ENCODE measurements around the gene PCMT1.
"Not testable (repeated sequence)": the region's sequence is repeated elsewhere in the genome, so short reads cannot be mapped to it uniquely, and the experiment has no call there.

Gene PCMT1

GRCh38 chr6:149725785-149726184, 23.8 kb upstream of the PCMT1 start:
- WGBS (ENCODE audit: insufficient coverage, insufficient read length) = no CpG with 5 or more reads among the region's 3 CpGs
- H3K9me3 ChIP-seq (ENCODE audit: control insufficient read depth, insufficient read depth, low read length) = no peaks in the 10 kb centered on the region
- peaks cover 13% of the 10 kb centered on the region for H3K36me3 ChIP-seq (ENCODE audit: control insufficient read depth, insufficient read depth, low read length)
- no peak overlapping the region for H3K27ac ChIP-seq (ENCODE audit: low read length)
- H3K4me3 ChIP-seq (ENCODE audit: low read length) = no peak overlapping the region
- DNase-seq (ENCODE audit: low read depth, low spot score) = no peak
- H3K27me3 ChIP-seq (ENCODE audit: control insufficient read depth, insufficient read depth, low read length) = no peaks in the 10 kb centered on the region
- H3K4me1 ChIP-seq (ENCODE audit: control insufficient read depth, insufficient read depth, low read length) = no peaks in the 10 kb centered on the region

- no peak for DNase-seq (ENCODE audit: low read depth, low spot score)
- H3K36me3 ChIP-seq (ENCODE audit: control insufficient read depth, insufficient read depth, low read length) = peaks cover 16% of the 10 kb centered on the region
These were observed 21.6 kb upstream of the PCMT1 start for GRCh38 chr6:149727793-149728498.

GRCh38 chr6:149728499-149729234, 20.9 kb upstream of the PCMT1 start:
- peaks cover 16% of the 10 kb centered on the region for H3K36me3 ChIP-seq (ENCODE audit: control insufficient read depth, insufficient read depth, low read length)
- no CpG with 5 or more reads among the region's 5 CpGs for WGBS (ENCODE audit: insufficient coverage, insufficient read length)
- no peak overlapping the region for H3K27ac ChIP-seq (ENCODE audit: low read length)
- no peaks in the 10 kb centered on the region for H3K27me3 ChIP-seq (ENCODE audit: control insufficient read depth, insufficient read depth, low read length)
- DNase-seq (ENCODE audit: low read depth, low spot score) = no peak
- H3K9me3 ChIP-seq (ENCODE audit: control insufficient read depth, insufficient read depth, low read length) = no peaks in the 10 kb centered on the region
- no peaks in the 10 kb centered on the region for H3K4me1 ChIP-seq (ENCODE audit: control insufficient read depth, insufficient read depth, low read length)
- no peak overlapping the region for H3K4me3 ChIP-seq (ENCODE audit: low read length)

More at GRCh38 chr6:149727793-149728498, 21.6 kb upstream of the PCMT1 start:
- Histone ChIP-seq H3K27ac (ENCODE audit: low read length) (no peak overlapping the region), H3K4me3 (ENCODE audit: low read length) (no peak overlapping the region), H3K9me3 (ENCODE audit: control insufficient read depth, insufficient read depth, low read length) (no peaks in the 10 kb centered on the region), H3K4me1 (ENCODE audit: control insufficient read depth, insufficient read depth, low read length) (no peaks in the 10 kb centered on the region), H3K27me3 (ENCODE audit: control insufficient read depth, insufficient read depth, low read length) (no peaks in the 10 kb centered on the region)
- WGBS (ENCODE audit: insufficient coverage, insufficient read length) = no CpG with 5 or more reads among the region's 4 CpGs

GRCh38 chr6:149729824-149730223, 19.7 kb upstream of the PCMT1 start:
- no peak overlapping the region for H3K4me3 ChIP-seq (ENCODE audit: low read length)
- H3K9me3 ChIP-seq (ENCODE audit: control insufficient read depth, insufficient read depth, low read length) = no peaks in the 10 kb centered on the region
- no peaks in the 10 kb centered on the region for H3K4me1 ChIP-seq (ENCODE audit: control insufficient read depth, insufficient read depth, low read length)
- H3K27me3 ChIP-seq (ENCODE audit: control insufficient read depth, insufficient read depth, low read length) = no peaks in the 10 kb centered on the region
- peaks cover 17% of the 10 kb centered on the region for H3K36me3 ChIP-seq (ENCODE audit: control insufficient read depth, insufficient read depth, low read length)
- no CpG with 5 or more reads among the region's 8 CpGs for WGBS (ENCODE audit: insufficient coverage, insufficient read length)
- H3K27ac ChIP-seq (ENCODE audit: low read length) = no peak overlapping the region
- DNase-seq (ENCODE audit: low read depth, low spot score) = no peak

GRCh38 chr6:149733089-149733720, 16.3 kb upstream of the PCMT1 start:
- no CpG with 5 or more reads among the region's 2 CpGs for WGBS (ENCODE audit: insufficient coverage, insufficient read length)
- no peaks in the 10 kb centered on the region for H3K9me3 ChIP-seq (ENCODE audit: control insufficient read depth, insufficient read depth, low read length)

GRCh38 chr6:149734915-149735314, 14.6 kb upstream of the PCMT1 start:
- H3K36me3 ChIP-seq (ENCODE audit: control insufficient read depth, insufficient read depth, low read length) = peaks cover 20% of the 10 kb centered on the region; the same call in 1 of the 2 replicates
- WGBS (ENCODE audit: insufficient coverage, insufficient read length) = no CpG with 5 or more reads among the region's 1 CpG

More at GRCh38 chr6:149733089-149733720, 16.3 kb upstream of the PCMT1 start:
- DNase-seq (ENCODE audit: low read depth, low spot score) = no peak
- peaks cover 25% of the 10 kb centered on the region for H3K36me3 ChIP-seq (ENCODE audit: control insufficient read depth, insufficient read depth, low read length)
- H3K4me1 ChIP-seq (ENCODE audit: control insufficient read depth, insufficient read depth, low read length) = no peaks in the 10 kb centered on the region
- H3K27ac ChIP-seq (ENCODE audit: low read length) = no peak overlapping the region
- no peak overlapping the region for H3K4me3 ChIP-seq (ENCODE audit: low read length)
- H3K27me3 ChIP-seq (ENCODE audit: control insufficient read depth, insufficient read depth, low read length) = no peaks in the 10 kb centered on the region

GRCh38 chr6:149745252-149745651, 4.3 kb upstream of the PCMT1 start:
- no CpG with 5 or more reads among the region's 10 CpGs for WGBS (ENCODE audit: insufficient coverage, insufficient read length)
- not testable (repeated sequence) for H3K9me3 ChIP-seq (ENCODE audit: control insufficient read depth, insufficient read depth, low read length); H3K27me3 ChIP-seq (ENCODE audit: control insufficient read depth, insufficient read depth, low read length); H3K4me1 ChIP-seq (ENCODE audit: control insufficient read depth, insufficient read depth, low read length); H3K27ac ChIP-seq (ENCODE audit: low read length); H3K4me3 ChIP-seq (ENCODE audit: low read length); DNase-seq (ENCODE audit: low read depth, low spot score)
- H3K36me3 ChIP-seq (ENCODE audit: control insufficient read depth, insufficient read depth, low read length) = peaks cover 11% of the 10 kb centered on the region; the same call in 1 of the 2 replicates

More at GRCh38 chr6:149734915-149735314, 14.6 kb upstream of the PCMT1 start:
- Histone ChIP-seq H3K4me1 (ENCODE audit: control insufficient read depth, insufficient read depth, low read length) (no peaks in the 10 kb centered on the region), H3K27ac (ENCODE audit: low read length) (no peak overlapping the region), H3K9me3 (ENCODE audit: control insufficient read depth, insufficient read depth, low read length) (no peaks in the 10 kb centered on the region), H3K27me3 (ENCODE audit: control insufficient read depth, insufficient read depth, low read length) (no peaks in the 10 kb centered on the region), H3K4me3 (ENCODE audit: low read length) (no peak overlapping the region)
- DNase-seq (ENCODE audit: low read depth, low spot score) = no peak

GRCh38 chr6:149746147-149746946, 3.2 kb upstream of the PCMT1 start, which contains the start of gene NUP43:
Gene NUP43 (minus strand): TSS chr6:149746529. CDS start chr6:149746495, 34 bp downstream.
- no CpG with 5 or more reads among the region's 41 CpGs for WGBS (ENCODE audit: insufficient coverage, insufficient read length)
- Histone ChIP-seq H3K9me3 (ENCODE audit: control insufficient read depth, insufficient read depth, low read length) (no peaks in the 10 kb centered on the region), H3K27me3 (ENCODE audit: control insufficient read depth, insufficient read depth, low read length) (no peaks in the 10 kb centered on the region), H3K4me3 (ENCODE audit: low read length) (peak within 1 kb of the TSS; percentile 87), H3K27ac (ENCODE audit: low read length) (no peak within 1 kb of the TSS), H3K4me1 (ENCODE audit: control insufficient read depth, insufficient read depth, low read length) (peaks cover 1% of the 10 kb centered on the region; the same call in 1 of the 2 replicates), H3K36me3 (ENCODE audit: control insufficient read depth, insufficient read depth, low read length) (peaks cover 9% of the 10 kb centered on the region; the same call in 1 of the 2 replicates)
- peak; percentile 98 for DNase-seq (ENCODE audit: low read depth, low spot score)

GRCh38 chr6:149749082-149749593, 403 bp upstream of the PCMT1 start:
- H3K27ac ChIP-seq (ENCODE audit: low read length) = not testable (repeated sequence)

More at GRCh38 chr6:149749082-149749593, 403 bp upstream of the PCMT1 start:
- DNase-seq (ENCODE audit: low read depth, low spot score); H3K27me3 ChIP-seq (ENCODE audit: control insufficient read depth, insufficient read depth, low read length); H3K36me3 ChIP-seq (ENCODE audit: control insufficient read depth, insufficient read depth, low read length); H3K4me1 ChIP-seq (ENCODE audit: control insufficient read depth, insufficient read depth, low read length); H3K9me3 ChIP-seq (ENCODE audit: control insufficient read depth, insufficient read depth, low read length): not testable (repeated sequence)
- no CpG with 5 or more reads among the region's 38 CpGs for WGBS (ENCODE audit: insufficient coverage, insufficient read length)
- peak overlapping the region; percentile 95; the same call in 1 of the 2 replicates for H3K4me3 ChIP-seq (ENCODE audit: low read length)
